Sigmoid colon (tissue), 7 donors: Measurements from ENCODE around the gene POFUT1. TPM values are rescaled to one million over a fixed set of nuclear protein-coding genes. Genes with fewer than 3 reads are reported as not detected.
A peak's percentile ranks its signal among the peaks of the same experiment; 100 is the strongest.

ENCODE experiments used
- DNase-seq: peaks from one replicate; pipeline ENCODE4 v3.0.0-alpha.2; 2019
- H3K27ac ChIP-seq, 4 donors: fragments of 200-600 bp; sonication (generic); one replicate each; pipeline ENCODE4 v1.5.1; 2016 to 2019; ENCODE audit warnings: mild to moderate bottlenecking in 1 of 4
- H3K27me3 ChIP-seq, 3 donors: fragments of 200-600 bp; sonication (generic); one replicate each; pipeline ENCODE4 v1.5.1; 2019; ENCODE audit warnings: mild to moderate bottlenecking in 1 of 3
- H3K36me3 ChIP-seq, 4 donors: fragments of 200-600 bp; sonication (generic); one replicate each; pipeline ENCODE4 v1.5.1; 2016 to 2019
- H3K4me1 ChIP-seq, 4 donors: fragments of 200-600 bp; sonication (generic); one replicate each; pipeline ENCODE4 v1.5.1; 2017 to 2019
- H3K4me3 ChIP-seq, 4 donors: fragments of 200-600 bp; sonication (generic); one replicate each; pipeline ENCODE4 v1.5.1; 2017 to 2019; ENCODE audit warnings: mild to moderate bottlenecking in 2 of 4, moderate library complexity in 1 of 4
- H3K9me3 ChIP-seq, 4 donors: fragments of 200-600 bp in 3 of 4; sonication (generic) in 3 of 4; one replicate each; pipeline versions ENCODE4 v1.5.1 to v1.6.1; 2013 to 2019
- CTCF ChIP-seq, 4 experiments: fragments of 450-650 bp in 3 of 4; fragments of 200-600 bp in 1 of 4; IDR thresholded peaks; one replicate each; pipeline ENCODE4 v1.5.1; 2016 to 2019; ENCODE audit warnings: antibody characterized with exemption in 4 of 4, mild to moderate bottlenecking in 3 of 4, moderate library complexity in 2 of 4
- EP300 ChIP-seq, 4 donors: sonication (generic); formaldehyde crosslinking; IDR thresholded peaks; one replicate each; pipeline ENCODE4 v1.6.1; 2017; ENCODE audit warnings: antibody characterized with exemption in 4 of 4
- POLR2A ChIP-seq, 2 donors: fragments of 450-650 bp; IDR thresholded peaks; one replicate each; pipeline ENCODE4 v1.6.1; 2016; ENCODE audit warnings: antibody characterized with exemption in 2 of 2, mild to moderate bottlenecking in 2 of 2, moderate library complexity in 2 of 2
- POLR2AphosphoS5 ChIP-seq, 4 donors: sonication (generic); formaldehyde crosslinking; IDR thresholded peaks; one replicate each; pipeline ENCODE4 v1.6.1; 2017; ENCODE audit warnings: antibody characterized with exemption in 4 of 4
- WGBS, 2 donors: extraction: QIAGEN DNeasy Blood & Tissue Kit; methylation state at CpG; one replicate each; pipeline ENCODE4 v1.1.7; 2013; 5-methylcytosine and 5-hydroxymethylcytosine counted together
- intact Hi-C: fragments of 100-400 bp; cut with DNase I; formaldehyde crosslinking; loops from one replicate; pipeline ENCODE4 v1.15.1; 2023
- polyA plus RNA-seq, 3 donors: library from polyadenylated mRNA; stranded (reverse); fragments of 200-250 nt; gene quantifications; one replicate each; pipeline ENCODE4 v1.2.3, GENCODE V29; 2013
- total RNA-seq, 4 donors: library from RNA; depleted of rRNA; stranded (reverse); fragments of >200 nt; gene quantifications; one replicate each; pipeline ENCODE4 v1.1.0, GENCODE V29; 2016
- donor health status: healthy with polysubstance abuse.
- donor health status: Bipolar disorder and iron deficiency.
- donor health status: healthy.

The POFUT1 gene
- total and polyA plus RNA-seq, 7 donors = 7.2 to 31.6 (median 25.3) TPM

- H3K4me1 ChIP-seq = peaks cover 0 to 27% (median 14%) of the 10 kb centered on the region in 4 donors
- H3K27ac ChIP-seq = no peak overlapping the region
- H3K27me3 ChIP-seq = no peaks in the 10 kb centered on the region
- no peaks in the 10 kb centered on the region for H3K36me3 ChIP-seq
- 25 to 56% methylated on average over 4 of the region's 4 CpGs for WGBS, 2 donors
- TF ChIP-seq POLR2A (IDR thresholded peaks at IDR 0.05) (no peak), CTCF (IDR thresholded peaks at IDR 0.05) (no peak), EP300 (IDR thresholded peaks at IDR 0.05) (no peak), POLR2AphosphoS5 (IDR thresholded peaks at IDR 0.05) (no peak)
- no peaks in the 10 kb centered on the region for H3K9me3 ChIP-seq
- no peak overlapping the region for H3K4me3 ChIP-seq
- DNase-seq = no peak
- intact Hi-C loops = no loop called here
These were observed 74.8 kb downstream of the POFUT1 start for GRCh38 chr20:32282461-32282860.

GRCh38 chr20:32285082-32285620, 77.5 kb downstream of the POFUT1 start:
- H3K27ac ChIP-seq = peak overlapping the region in 2 of 4 donors; percentile 6 to 56

GRCh38 chr20:32285621-32286371, 78.1 kb downstream of the POFUT1 start:
- intact Hi-C loops = no loop called here

More at GRCh38 chr20:32285082-32285620, 77.5 kb downstream of the POFUT1 start:
- DNase-seq = no peak
- H3K4me3 ChIP-seq = no peak overlapping the region
- WGBS, 2 donors = 60 to 78% methylated on average over 3 of the region's 3 CpGs
- intact Hi-C loops = no loop called here
- peaks cover 0 to 4% (median 0%) of the 10 kb centered on the region in 4 donors for H3K36me3 ChIP-seq
- TF ChIP-seq POLR2AphosphoS5 (IDR thresholded peaks at IDR 0.05) = no peak
- no peak for TF ChIP-seq CTCF (IDR thresholded peaks at IDR 0.05)
- no peak for TF ChIP-seq EP300 (IDR thresholded peaks at IDR 0.05)
- no peak for TF ChIP-seq POLR2A (IDR thresholded peaks at IDR 0.05)
- H3K27me3 ChIP-seq = no peaks in the 10 kb centered on the region
- peaks cover 0 to 17% (median 5%) of the 10 kb centered on the region in 4 donors for H3K4me1 ChIP-seq
- no peaks in the 10 kb centered on the region for H3K9me3 ChIP-seq

GRCh38 chr20:32287231-32287638, 79.6 kb downstream of the POFUT1 start:
- Histone ChIP-seq H3K4me3 (no peak overlapping the region), H3K36me3 (peaks cover 0 to 4% (median 0%) of the 10 kb centered on the region in 4 donors), H3K4me1 (peaks cover 0 to 17% (median 5%) of the 10 kb centered on the region in 4 donors), H3K9me3 (no peaks in the 10 kb centered on the region), H3K27ac (no peak overlapping the region), H3K27me3 (no peaks in the 10 kb centered on the region)
- TF ChIP-seq POLR2A (IDR thresholded peaks at IDR 0.05) = no peak
- no peak for TF ChIP-seq EP300 (IDR thresholded peaks at IDR 0.05)
- no peak for TF ChIP-seq POLR2AphosphoS5 (IDR thresholded peaks at IDR 0.05)
- no peak for TF ChIP-seq CTCF (IDR thresholded peaks at IDR 0.05)
- intact Hi-C loops = no loop called here
- no peak for DNase-seq
- 84 to 95% methylated on average over 6 of the region's 6 CpGs for WGBS, 2 donors

More at GRCh38 chr20:32285621-32286371, 78.1 kb downstream of the POFUT1 start:
- DNase-seq = no peak
- H3K4me3 ChIP-seq = no peak overlapping the region
- H3K36me3 ChIP-seq = peaks cover 0 to 4% (median 0%) of the 10 kb centered on the region in 4 donors
- H3K27ac ChIP-seq = peak overlapping the region in 2 of 4 donors; percentile 6 to 56
- 25 to 37% methylated on average over 4 of the region's 4 CpGs for WGBS, 2 donors
- H3K9me3 ChIP-seq = no peaks in the 10 kb centered on the region
- peaks cover 0 to 17% (median 5%) of the 10 kb centered on the region in 4 donors for H3K4me1 ChIP-seq
- TF ChIP-seq POLR2AphosphoS5 (IDR thresholded peaks at IDR 0.05) (no peak), POLR2A (IDR thresholded peaks at IDR 0.05) (no peak), EP300 (IDR thresholded peaks at IDR 0.05) (no peak), CTCF (IDR thresholded peaks at IDR 0.05) (no peak)
- H3K27me3 ChIP-seq = no peaks in the 10 kb centered on the region

Other genes with a start within 250 kb of the POFUT1 start
- under 1 TPM in 2 of 4 donors, not detected in 2; under 0.01 to 0.14 TPM for gene XKR7, start 239.7 kb upstream of the POFUT1 start, total RNA-seq
- under 1 TPM in 1 of 3 donors, not detected in 2; 0.15 TPM for gene XKR7, start 239.7 kb upstream of the POFUT1 start, polyA plus RNA-seq
- gene CCM2L, start 197.4 kb upstream of the POFUT1 start, total RNA-seq = 1 to 10 TPM; 2.3 to 5.8 (median 4.0) TPM
- 1 to 10 TPM in 2 of 3 donors, under 1 TPM in 1; 0.46 to 2.5 (median 1.2) TPM for gene CCM2L, start 197.4 kb upstream of the POFUT1 start, polyA plus RNA-seq
- gene HCK, start 155.6 kb upstream of the POFUT1 start, total RNA-seq = 10 to 100 TPM in 2 of 4 donors, 1 to 10 TPM in 2; 8.6 to 28.0 (median 10.7) TPM
- 10 to 100 TPM; 17.5 to 25.8 (median 20.6) TPM for gene HCK, start 155.6 kb upstream of the POFUT1 start, polyA plus RNA-seq
- gene TM9SF4, start 98.2 kb upstream of the POFUT1 start, total RNA-seq = 10 to 100 TPM; 15.3 to 24.0 (median 19.1) TPM
- 10 to 100 TPM in 1 of 3 donors, 1 to 10 TPM in 2; 6.6 to 38.3 (median 9.0) TPM for gene TM9SF4, start 98.2 kb upstream of the POFUT1 start, polyA plus RNA-seq
- gene PLAGL2, start 137 bp upstream of the POFUT1 start, total RNA-seq = 1 to 10 TPM; 3.3 to 5.6 (median 4.6) TPM
- gene PLAGL2, start 137 bp upstream of the POFUT1 start, polyA plus RNA-seq = 10 to 100 TPM in 1 of 3 donors, 1 to 10 TPM in 2; 3.0 to 12.5 (median 8.1) TPM
- 10 to 100 TPM; 16.1 to 25.8 (median 18.6) TPM for gene KIF3B, start 69.8 kb downstream of the POFUT1 start, total RNA-seq
- gene KIF3B, start 69.8 kb downstream of the POFUT1 start, polyA plus RNA-seq = 10 to 100 TPM; 25.8 to 45.8 (median 29.4) TPM
- 100 to 1,000 TPM in 1 of 4 donors, 10 to 100 TPM in 3; 46.7 to 102 (median 77.6) TPM for gene ASXL1, start 150.5 kb downstream of the POFUT1 start, total RNA-seq
- 10 to 100 TPM in 1 of 3 donors, 1 to 10 TPM in 2; 6.0 to 31.6 (median 6.9) TPM for gene ASXL1, start 150.5 kb downstream of the POFUT1 start, polyA plus RNA-seq